ENCODE results near the gene RPL14.

Gene RPL14

DNA sequence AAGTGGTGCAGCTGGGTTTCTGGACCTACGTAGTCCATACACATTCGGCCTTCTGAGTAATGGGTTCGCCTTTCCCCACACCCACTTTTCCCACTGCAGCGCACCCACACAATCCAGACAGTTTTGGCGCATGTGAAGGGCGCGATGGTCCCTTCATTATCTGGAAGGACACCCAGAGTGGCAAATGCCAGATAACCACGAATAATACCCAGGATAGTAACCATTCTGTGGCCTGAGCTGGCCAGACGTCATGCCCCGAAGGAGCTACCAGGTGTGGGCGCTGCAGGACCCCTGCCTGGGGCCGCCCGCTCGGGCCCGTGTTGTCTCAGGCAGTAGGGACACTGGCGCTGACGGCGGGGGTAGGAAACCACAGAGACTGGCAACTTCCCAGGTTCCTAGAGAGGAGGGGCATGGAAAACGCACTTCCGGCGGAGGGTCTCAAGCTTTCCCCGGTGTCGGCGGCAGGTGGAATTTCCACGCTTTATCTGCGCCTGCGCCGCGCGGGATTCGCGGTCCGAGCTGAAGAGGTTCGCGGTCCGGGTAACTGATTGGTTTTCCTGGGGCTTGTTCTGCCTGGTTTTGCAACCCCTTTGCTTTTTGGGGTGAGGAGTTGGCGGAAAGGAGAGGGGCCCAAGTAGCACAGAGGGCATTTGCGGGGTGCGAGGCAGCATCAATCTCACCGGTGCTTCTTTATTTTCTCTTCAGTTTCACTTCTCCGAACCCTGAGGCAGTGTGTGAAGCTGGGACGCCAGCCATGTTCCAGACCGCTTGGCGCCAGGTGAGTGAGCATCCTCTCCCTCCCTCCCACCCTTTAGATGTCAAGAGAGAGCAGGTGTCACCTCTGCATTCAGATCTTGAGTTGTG is 48.7 kb downstream of the RPL14 start, which contains the start of gene ZNF620:
Gene ZNF620, plus strand, starts transcription at position 441 of the 864 bp plus-strand sequence. Its CDS starts 314 bp downstream, at position 755.
- H3K9me3 ChIP-seq = no peaks in the 10 kb centered on the region
- H3K27ac ChIP-seq = peak within 1 kb of the TSS; percentile 39
- TF ChIP-seq, protein P1, sequence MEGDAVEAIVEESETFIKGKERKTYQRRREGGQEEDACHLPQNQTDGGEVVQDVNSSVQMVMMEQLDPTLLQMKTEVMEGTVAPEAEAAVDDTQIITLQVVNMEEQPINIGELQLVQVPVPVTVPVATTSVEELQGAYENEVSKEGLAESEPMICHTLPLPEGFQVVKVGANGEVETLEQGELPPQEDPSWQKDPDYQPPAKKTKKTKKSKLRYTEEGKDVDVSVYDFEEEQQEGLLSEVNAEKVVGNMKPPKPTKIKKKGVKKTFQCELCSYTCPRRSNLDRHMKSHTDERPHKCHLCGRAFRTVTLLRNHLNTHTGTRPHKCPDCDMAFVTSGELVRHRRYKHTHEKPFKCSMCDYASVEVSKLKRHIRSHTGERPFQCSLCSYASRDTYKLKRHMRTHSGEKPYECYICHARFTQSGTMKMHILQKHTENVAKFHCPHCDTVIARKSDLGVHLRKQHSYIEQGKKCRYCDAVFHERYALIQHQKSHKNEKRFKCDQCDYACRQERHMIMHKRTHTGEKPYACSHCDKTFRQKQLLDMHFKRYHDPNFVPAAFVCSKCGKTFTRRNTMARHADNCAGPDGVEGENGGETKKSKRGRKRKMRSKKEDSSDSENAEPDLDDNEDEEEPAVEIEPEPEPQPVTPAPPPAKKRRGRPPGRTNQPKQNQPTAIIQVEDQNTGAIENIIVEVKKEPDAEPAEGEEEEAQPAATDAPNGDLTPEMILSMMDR (IDR thresholded peaks at IDR 0.05) = no peak

DNA sequence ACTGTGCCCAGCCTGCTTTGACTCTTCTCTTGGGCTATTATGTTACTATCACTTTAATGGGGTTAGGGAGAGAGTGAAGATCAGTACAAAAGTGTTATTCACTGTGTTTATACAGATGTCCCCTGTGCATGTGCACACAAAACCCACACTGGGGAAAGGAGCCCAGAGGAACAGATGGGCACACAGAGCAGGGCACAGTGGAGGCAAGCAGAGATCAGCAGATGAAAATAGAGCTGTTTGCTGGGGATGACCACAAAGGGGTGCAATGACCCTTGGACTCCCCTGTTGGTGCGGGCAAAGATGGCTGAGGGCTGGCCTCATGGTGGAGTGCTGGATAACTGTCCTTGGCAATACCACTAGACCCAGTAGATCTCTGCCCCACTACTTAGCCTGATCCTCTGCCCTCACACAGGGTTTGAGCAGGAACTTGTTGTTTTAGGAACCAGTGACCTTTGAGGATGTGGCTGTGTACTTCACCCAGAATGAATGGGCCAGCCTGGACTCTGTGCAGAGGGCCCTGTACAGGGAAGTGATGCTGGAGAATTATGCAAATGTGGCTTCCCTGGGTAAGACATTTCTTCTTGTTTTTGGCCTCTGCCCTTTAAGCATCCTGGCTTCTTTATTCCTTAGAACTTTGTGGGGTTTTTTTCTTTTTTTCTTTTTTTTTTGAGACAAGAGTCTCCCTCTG is 54.0 kb downstream of the RPL14 start:
- Histone ChIP-seq H3K9me3 (no peaks in the 10 kb centered on the region), H3K36me3 (peaks cover 8% of the 10 kb centered on the region), H3K4me3 (ENCODE audit: low read depth in 1 of 2, low read length in 1 of 2) (no peak overlapping the region), H3K27ac (no peak overlapping the region), H3K27me3 (no peaks in the 10 kb centered on the region), H3K4me1 (ENCODE audit: control insufficient read depth in 1 of 2, insufficient read depth in 1 of 2, low read depth in 1 of 2, low read length in 1 of 2) (peaks cover 3 to 4% of the 10 kb centered on the region in 2 experiments)
- TF ChIP-seq, protein P1 (IDR thresholded peaks at IDR 0.05) = no peak

More for the DNA sequence above, 48.7 kb downstream of the RPL14 start, which contains the start of gene ZNF620:
- H3K4me1 ChIP-seq (ENCODE audit: control insufficient read depth in 1 of 2, insufficient read depth in 1 of 2, low read depth in 1 of 2, low read length in 1 of 2) = peaks cover 18 to 19% of the 10 kb centered on the region in 2 experiments
- no peaks in the 10 kb centered on the region for H3K27me3 ChIP-seq
- H3K4me3 ChIP-seq (ENCODE audit: low read depth in 1 of 2, low read length in 1 of 2) = peak within 1 kb of the TSS; percentile 62 to 71
- no peaks in the 10 kb centered on the region for H3K36me3 ChIP-seq

GRCh38 chr3:40516201-40516600 is 59.1 kb downstream of the RPL14 start:
- TF ChIP-seq, protein P1 (IDR thresholded peaks at IDR 0.05) = no peak
- H3K4me1 ChIP-seq (ENCODE audit: control insufficient read depth in 1 of 2, insufficient read depth in 1 of 2, low read depth in 1 of 2, low read length in 1 of 2) = no peaks in the 10 kb centered on the region
- H3K36me3 ChIP-seq = peaks cover 12% of the 10 kb centered on the region
- no peaks in the 10 kb centered on the region for H3K9me3 ChIP-seq
- H3K4me3 ChIP-seq (ENCODE audit: low read depth in 1 of 2, low read length in 1 of 2) = no peak overlapping the region
- H3K27me3 ChIP-seq = no peaks in the 10 kb centered on the region
- no peak overlapping the region for H3K27ac ChIP-seq

DNA sequence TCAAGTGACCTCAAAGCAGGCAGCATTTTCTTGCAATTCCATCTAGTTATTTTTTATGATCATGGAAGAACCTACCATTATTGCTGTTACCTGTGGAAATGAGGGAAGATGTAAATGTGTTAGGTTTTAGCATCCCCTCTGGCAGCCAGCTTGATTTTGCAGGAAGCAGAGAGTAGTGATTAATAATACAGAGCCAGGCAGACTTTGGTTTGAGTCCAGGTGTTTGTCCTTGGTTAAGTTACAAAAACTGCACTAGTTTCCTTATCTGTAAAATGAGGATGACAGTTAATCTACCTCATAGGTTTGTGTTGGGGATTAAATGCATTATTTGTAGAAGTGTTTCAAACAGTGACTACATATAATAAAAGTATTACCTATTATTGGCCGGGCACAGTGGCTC is 60.9 kb downstream of the RPL14 start:
- Histone ChIP-seq H3K4me1 (ENCODE audit: control insufficient read depth in 1 of 2, insufficient read depth in 1 of 2, low read depth in 1 of 2, low read length in 1 of 2) (no peaks in the 10 kb centered on the region), H3K27me3 (no peaks in the 10 kb centered on the region), H3K4me3 (ENCODE audit: low read depth in 1 of 2, low read length in 1 of 2) (no peak overlapping the region), H3K27ac (no peak overlapping the region), H3K9me3 (no peaks in the 10 kb centered on the region), H3K36me3 (peaks cover 12% of the 10 kb centered on the region)
- TF ChIP-seq, protein P1 (IDR thresholded peaks at IDR 0.05) = no peak

Data from neutrophil (primary cell).